Neutrophil (primary cell): Measurements from ENCODE around the gene TAF8.

Experiments used
- H3K27ac ChIP-seq: fragments of 200-600 bp; sonication (generic); 2 replicates; pipeline ENCODE4 v1.5.1; 2016; ENCODE audit warnings: mild to moderate bottlenecking, moderate library complexity
- H3K27me3 ChIP-seq: fragments of 200-600 bp; sonication (generic); 2 replicates; pipeline ENCODE4 v1.6.0; 2016; ENCODE audit warnings: mild to moderate bottlenecking
- H3K36me3 ChIP-seq: fragments of 200-600 bp; sonication (generic); 2 replicates; pipeline ENCODE4 v1.5.1; 2017
- H3K4me1 ChIP-seq, 2 experiments: fragments of 200-600 bp in 1 of 2; sonication (generic) in 1 of 2; 1 replicate in 1 of 2; 2 replicates in 1 of 2; pipeline versions ENCODE4 v1.5.1 to v1.6.1; 2013 to 2016; ENCODE audit warnings: low read depth in 1 of 2, low read length in 1 of 2, mild to moderate bottlenecking in 1 of 2, moderate library complexity in 1 of 2; ENCODE audit not compliant: control insufficient read depth in 1 of 2, insufficient read depth in 1 of 2
- H3K4me3 ChIP-seq, 2 experiments: fragments of 200-600 bp in 1 of 2; sonication (generic) in 1 of 2; 1 replicate in 1 of 2; 2 replicates in 1 of 2; pipeline ENCODE4 v1.5.1; 2013 to 2016; ENCODE audit warnings: low read depth in 1 of 2, low read length in 1 of 2, mild to moderate bottlenecking in 1 of 2, moderate library complexity in 1 of 2
- H3K9me3 ChIP-seq: fragments of 200-600 bp; sonication (generic); 2 replicates; pipeline ENCODE4 v1.5.1; 2016
- CTCF ChIP-seq: fragments of 200-600 bp; sonication (generic); IDR thresholded peaks from 2 replicates; pipeline ENCODE4 v1.5.1; 2016; ENCODE audit warnings: antibody characterized with exemption

The TAF8 gene

GRCh38 chr6:42084889-42085288 is 34.6 kb downstream of the TAF8 start:
- no peak overlapping the region for H3K27ac ChIP-seq
- TF ChIP-seq CTCF: no peak
- no peaks in the 10 kb centered on the region for H3K9me3 ChIP-seq
- no peak overlapping the region for H3K4me3 ChIP-seq
- no peaks in the 10 kb centered on the region for H3K27me3 ChIP-seq
- peaks cover 11 to 12% of the 10 kb centered on the region in 2 experiments for H3K4me1 ChIP-seq
- peaks cover 42% of the 10 kb centered on the region for H3K36me3 ChIP-seq

GRCh38 chr6:42086046-42087035 is 36.0 kb downstream of the TAF8 start:
- Histone ChIP-seq H3K9me3 (no peaks in the 10 kb centered on the region), H3K4me1 (peaks cover 9 to 11% of the 10 kb centered on the region in 2 experiments), H3K27me3 (no peaks in the 10 kb centered on the region), H3K4me3 (no peak overlapping the region), H3K36me3 (peaks cover 34% of the 10 kb centered on the region), H3K27ac (no peak overlapping the region)
- TF ChIP-seq CTCF: no peak

GRCh38 chr6:42088101-42088591 is 37.8 kb downstream of the TAF8 start:
- Histone ChIP-seq H3K4me1 (no peaks in the 10 kb centered on the region), H3K27ac (no peak overlapping the region), H3K36me3 (peaks cover 20% of the 10 kb centered on the region), H3K4me3 (no peak overlapping the region), H3K9me3 (no peaks in the 10 kb centered on the region), H3K27me3 (no peaks in the 10 kb centered on the region)
- TF ChIP-seq CTCF: no peak

- H3K27ac ChIP-seq: no peak overlapping the region
- no peaks in the 10 kb centered on the region for H3K4me1 ChIP-seq
These were observed 40.7 kb downstream of the TAF8 start for GRCh38 chr6:42090819-42091717.

More at GRCh38 chr6:42090819-42091717, 40.7 kb downstream of the TAF8 start:
- Histone ChIP-seq H3K4me3 (no peak overlapping the region), H3K27me3 (no peaks in the 10 kb centered on the region), H3K36me3 (peaks cover 8% of the 10 kb centered on the region), H3K9me3 (no peaks in the 10 kb centered on the region)
- TF ChIP-seq CTCF: no peak
